ENCODE measurements around the gene ZNF644. TPM values are rescaled to one million over a fixed set of nuclear protein-coding genes. Genes with fewer than 3 reads are reported as not detected.

ZNF644 gene
- polyA plus RNA-seq, 3 donors: 7.0 to 22.2 (median 17.6) TPM

DNA sequence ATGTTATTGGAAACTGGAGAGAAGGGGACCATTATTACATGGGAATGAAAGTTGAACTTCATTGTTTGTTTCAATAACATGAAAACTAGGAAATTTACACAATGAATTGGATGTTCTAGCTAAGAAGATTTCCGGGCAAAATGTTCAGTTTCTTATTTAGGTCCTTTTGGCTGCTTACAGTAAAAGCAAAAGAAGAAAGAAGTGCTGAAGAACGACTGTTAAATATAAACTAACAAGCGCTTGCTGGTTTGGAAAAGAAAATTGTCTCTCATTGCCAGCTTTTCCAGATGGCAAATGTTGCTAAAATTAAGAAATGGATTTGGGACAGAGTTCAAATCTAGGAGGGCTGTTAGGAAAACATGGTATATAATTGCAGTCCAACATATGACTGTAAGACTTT is 139.6 kb downstream of the ZNF644 start:
- Histone ChIP-seq H4K20me1 (ENCODE audit: insufficient read depth, low read length) (no peaks in the 10 kb centered on the region), H3K4me2 (replicated peaks; ENCODE audit: extremely low read depth, low read length, poor library complexity, severe bottlenecking) (no peak overlapping the region), H3K4me3 (replicated peaks in 1 of 3; ENCODE audit: low read depth in 2 of 3, low read length in 3 of 3) (no peak overlapping the region), H2AFZ (ENCODE audit: insufficient read depth, low read depth, low read length, poor library complexity, severe bottlenecking) (no peak overlapping the region), H3K27me3 (ENCODE audit: control insufficient read depth in 2 of 2, insufficient read depth in 2 of 2, low read length in 2 of 2) (no peaks in the 10 kb centered on the region), H3K9me3 (replicated peaks in 1 of 2; ENCODE audit: control insufficient read depth in 1 of 2, insufficient read depth in 1 of 2, low read length in 2 of 2) (peaks cover 24 to 61% of the 10 kb centered on the region in 2 donors), H3K9ac (ENCODE audit: insufficient read depth, low read length, poor library complexity, severe bottlenecking) (no peak overlapping the region), H3K79me2 (ENCODE audit: insufficient read depth, low read length) (no peaks in the 10 kb centered on the region), H3K27ac (ENCODE audit: low read depth in 1 of 2, low read length in 2 of 2) (no peak overlapping the region), H3K4me1 (ENCODE audit: control insufficient read depth in 1 of 2, insufficient read depth in 2 of 2, low read length in 2 of 2) (no peaks in the 10 kb centered on the region), H3K36me3 (replicated peaks in 1 of 2; ENCODE audit: control insufficient read depth in 1 of 2, insufficient read depth in 2 of 2, low read length in 2 of 2) (no peaks in the 10 kb centered on the region)
- DNase-seq: no peak
- Mint-ChIP-seq H3K4me1 (no peaks in the 10 kb centered on the region), H3K9me3 (peaks cover 23 to 61% (median 40%) of the 10 kb centered on the region in 7 donors), H3K27me3 (ENCODE audit: low read depth in 3 of 3) (peaks cover 0 to 4% (median 4%) of the 10 kb centered on the region in 3 donors), H3K36me3 (no peaks in the 10 kb centered on the region), H3K27ac (no peak overlapping the region), H3K4me3 (no peak overlapping the region)
- WGBS (ENCODE audit: insufficient coverage): 67% methylated on average over 3 of the region's 3 CpGs
- TF ChIP-seq CTCF (IDR thresholded peaks at IDR 0.05): no peak
- intact Hi-C loops (cut with micrococcal nuclease): no loop called here

DNA sequence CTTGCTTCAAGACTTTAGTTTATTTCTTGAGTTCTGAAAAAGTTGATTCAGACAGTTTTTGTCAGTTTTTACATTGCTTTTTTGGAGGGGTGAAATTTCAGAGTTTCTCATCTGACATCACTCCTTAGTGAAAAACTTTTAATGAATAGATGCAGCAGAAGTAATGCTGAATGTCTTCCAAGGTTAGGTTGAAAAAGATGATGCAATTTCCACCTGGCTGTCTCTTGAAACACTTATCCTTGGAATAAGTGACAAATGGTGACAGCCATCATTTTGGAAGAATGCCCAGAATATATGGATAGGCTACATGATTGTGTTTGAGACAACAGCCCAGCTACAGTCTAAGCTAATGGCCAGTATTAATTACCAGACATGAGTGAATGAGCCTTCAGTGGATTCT is 140.8 kb downstream of the ZNF644 start:
- no peaks in the 10 kb centered on the region for H3K36me3 Mint-ChIP-seq
- Histone ChIP-seq H3K79me2 (ENCODE audit: insufficient read depth, low read length) (no peaks in the 10 kb centered on the region), H3K4me2 (replicated peaks; ENCODE audit: extremely low read depth, low read length, poor library complexity, severe bottlenecking) (no peak overlapping the region), H2AFZ (ENCODE audit: insufficient read depth, low read depth, low read length, poor library complexity, severe bottlenecking) (no peak overlapping the region), H3K36me3 (replicated peaks in 1 of 2; ENCODE audit: control insufficient read depth in 1 of 2, insufficient read depth in 2 of 2, low read length in 2 of 2) (no peaks in the 10 kb centered on the region), H3K9me3 (replicated peaks in 1 of 2; ENCODE audit: control insufficient read depth in 1 of 2, insufficient read depth in 1 of 2, low read length in 2 of 2) (peaks cover 24 to 61% of the 10 kb centered on the region in 2 donors), H3K27me3 (ENCODE audit: control insufficient read depth in 2 of 2, insufficient read depth in 2 of 2, low read length in 2 of 2) (no peaks in the 10 kb centered on the region), H3K9ac (ENCODE audit: insufficient read depth, low read length, poor library complexity, severe bottlenecking) (no peak overlapping the region), H3K4me3 (replicated peaks in 1 of 3; ENCODE audit: low read depth in 2 of 3, low read length in 3 of 3) (no peak overlapping the region), H3K4me1 (ENCODE audit: control insufficient read depth in 1 of 2, insufficient read depth in 2 of 2, low read length in 2 of 2) (no peaks in the 10 kb centered on the region), H3K27ac (ENCODE audit: low read depth in 1 of 2, low read length in 2 of 2) (no peak overlapping the region), H4K20me1 (ENCODE audit: insufficient read depth, low read length) (no peaks in the 10 kb centered on the region)
- H3K4me3 Mint-ChIP-seq: no peak overlapping the region
- H3K27me3 Mint-ChIP-seq (ENCODE audit: low read depth in 3 of 3): peaks cover 2 to 4% (median 3%) of the 10 kb centered on the region in 3 donors
- H3K9me3 Mint-ChIP-seq: peaks cover 23 to 57% (median 42%) of the 10 kb centered on the region in 7 donors
- H3K4me1 Mint-ChIP-seq: no peaks in the 10 kb centered on the region
- DNase-seq: no peak
- no peak overlapping the region for H3K27ac Mint-ChIP-seq
- no peak for TF ChIP-seq CTCF (IDR thresholded peaks at IDR 0.05)
- intact Hi-C loops (cut with micrococcal nuclease): no loop called here

Measured in CD14-positive monocyte (primary cell).